IPS DF 6.9 (cell line): Measurements from ENCODE around the gene ELP5.
A peak's percentile ranks its signal among the peaks of the same experiment; 100 is the strongest.

ENCODE experiments used
- DNase-seq: peaks from one replicate; pipeline ENCODE4 v3.0.0-alpha.2; 2013; ENCODE audit warnings: low read depth, low spot score
- H3K27ac ChIP-seq: one replicate; pipeline ENCODE4 v1.5.1; 2013; ENCODE audit warnings: low read length, control low read depth
- H3K27me3 ChIP-seq: 2 replicates; pipeline ENCODE4 v1.6.1; 2013; ENCODE audit warnings: mild to moderate bottlenecking, low read length; ENCODE audit not compliant: control insufficient read depth, insufficient read depth
- H3K36me3 ChIP-seq: 2 replicates; pipeline ENCODE4 v1.6.1; 2013; ENCODE audit warnings: low read length; ENCODE audit not compliant: control insufficient read depth, insufficient read depth
- H3K4me1 ChIP-seq: 2 replicates; pipeline ENCODE4 v1.6.1; 2013; ENCODE audit warnings: low read length; ENCODE audit not compliant: control insufficient read depth, insufficient read depth
- H3K4me3 ChIP-seq: 2 replicates; pipeline ENCODE4 v1.5.1; 2013; ENCODE audit warnings: mild to moderate bottlenecking, low read length
- H3K9me3 ChIP-seq: 2 replicates; pipeline ENCODE4 v1.6.1; 2013; ENCODE audit warnings: low read length, inconsistent platforms; ENCODE audit not compliant: control insufficient read depth, insufficient read depth
- WGBS: extraction: QIAGEN DNeasy Blood & Tissue Kit; methylation state at CpG from one replicate; pipeline ENCODE4 v1.1.7; 2013; ENCODE audit warnings: mixed read lengths, missing lambda C conversion rate; ENCODE audit not compliant: insufficient read length, insufficient coverage; 5-methylcytosine and 5-hydroxymethylcytosine counted together

Gene ELP5

GRCh38 chr17:7279448-7279847 lies 27.4 kb downstream of the ELP5 start:
- H3K4me1 ChIP-seq = peaks cover 2% of the 10 kb centered on the region
- H3K27me3 ChIP-seq = no peaks in the 10 kb centered on the region
- peaks cover 4% of the 10 kb centered on the region; the same call in 1 of the 2 replicates for H3K36me3 ChIP-seq
- WGBS = no CpG with 5 or more reads among the region's 8 CpGs
- no peak for DNase-seq
- H3K9me3 ChIP-seq = no peaks in the 10 kb centered on the region
- no peak overlapping the region for H3K4me3 ChIP-seq
- no peak overlapping the region for H3K27ac ChIP-seq

- H3K27me3 ChIP-seq = no peaks in the 10 kb centered on the region
- no peak overlapping the region for H3K27ac ChIP-seq
- no peak for DNase-seq
- H3K36me3 ChIP-seq = peaks cover 10% of the 10 kb centered on the region; the same call in 1 of the 2 replicates
- H3K4me3 ChIP-seq = peak overlapping the region; percentile 28; the same call in 1 of the 2 replicates
- no CpG with 5 or more reads among the region's 29 CpGs for WGBS
- H3K9me3 ChIP-seq = no peaks in the 10 kb centered on the region
- peaks cover 2% of the 10 kb centered on the region for H3K4me1 ChIP-seq
Measured at GRCh38 chr17:7280519-7281073, 28.6 kb downstream of the ELP5 start.

- no CpG with 5 or more reads among the region's 71 CpGs for WGBS
- Histone ChIP-seq H3K36me3 (peaks cover 10% of the 10 kb centered on the region; the same call in 1 of the 2 replicates), H3K4me3 (peak within 1 kb of the TSS; percentile 65; the same call in 1 of the 2 replicates), H3K9me3 (no peaks in the 10 kb centered on the region), H3K27me3 (no peaks in the 10 kb centered on the region), H3K27ac (no peak within 1 kb of the TSS), H3K4me1 (peaks cover 2% of the 10 kb centered on the region)
- no peak for DNase-seq
Measured at GRCh38 chr17:7281074-7281952, 29.3 kb downstream of the ELP5 start, which contains the start of gene SLC2A4. TSS of gene SLC2A4 (plus strand) at chr17:7281718. CDS start at chr17:7281935, 217 bp downstream.

GRCh38 chr17:7281953-7282751 lies 30.1 kb downstream of the ELP5 start:
- no CpG with 5 or more reads among the region's 43 CpGs for WGBS

GRCh38 chr17:7282752-7283321 lies 30.8 kb downstream of the ELP5 start:
- no peak overlapping the region for H3K27ac ChIP-seq
- peaks cover 10% of the 10 kb centered on the region; the same call in 1 of the 2 replicates for H3K36me3 ChIP-seq
- no CpG with 5 or more reads among the region's 6 CpGs for WGBS
- DNase-seq = no peak
- no peaks in the 10 kb centered on the region for H3K9me3 ChIP-seq
- peaks cover 2% of the 10 kb centered on the region for H3K4me1 ChIP-seq
- H3K27me3 ChIP-seq = no peaks in the 10 kb centered on the region
- no peak overlapping the region; the same call in 1 of the 2 replicates for H3K4me3 ChIP-seq

More at GRCh38 chr17:7281953-7282751, 30.1 kb downstream of the ELP5 start:
- Histone ChIP-seq H3K36me3 (peaks cover 10% of the 10 kb centered on the region; the same call in 1 of the 2 replicates), H3K4me3 (peak overlapping the region; percentile 65; the same call in 1 of the 2 replicates), H3K27me3 (no peaks in the 10 kb centered on the region), H3K9me3 (no peaks in the 10 kb centered on the region), H3K27ac (no peak overlapping the region), H3K4me1 (peaks cover 2% of the 10 kb centered on the region)
- no peak for DNase-seq

- H3K27me3 ChIP-seq = no peaks in the 10 kb centered on the region
- peaks cover 10% of the 10 kb centered on the region; the same call in 1 of the 2 replicates for H3K36me3 ChIP-seq
- no peaks in the 10 kb centered on the region for H3K9me3 ChIP-seq
- H3K4me1 ChIP-seq = peaks cover 2% of the 10 kb centered on the region
- no peak for DNase-seq
- no CpG with 5 or more reads among the region's 18 CpGs for WGBS
- no peak overlapping the region for H3K4me3 ChIP-seq
- H3K27ac ChIP-seq = no peak overlapping the region
Measured at GRCh38 chr17:7283471-7284216, 31.6 kb downstream of the ELP5 start.

- Histone ChIP-seq H3K27me3 (no peaks in the 10 kb centered on the region), H3K9me3 (no peaks in the 10 kb centered on the region), H3K4me1 (peaks cover 3% of the 10 kb centered on the region), H3K27ac (no peak overlapping the region), H3K4me3 (no peak overlapping the region), H3K36me3 (peaks cover 10% of the 10 kb centered on the region; the same call in 1 of the 2 replicates)
- WGBS = no CpG with 5 or more reads among the region's 16 CpGs
- DNase-seq = no peak
Measured at GRCh38 chr17:7284911-7285310, 32.9 kb downstream of the ELP5 start.

GRCh38 chr17:7285679-7286078 lies 33.7 kb downstream of the ELP5 start:
- peaks cover 1% of the 10 kb centered on the region; the same call in 1 of the 2 replicates for H3K4me1 ChIP-seq
- no peak for DNase-seq
- H3K27me3 ChIP-seq = no peaks in the 10 kb centered on the region
- peaks cover 10% of the 10 kb centered on the region; the same call in 1 of the 2 replicates for H3K36me3 ChIP-seq
- H3K9me3 ChIP-seq = no peaks in the 10 kb centered on the region
- H3K27ac ChIP-seq = no peak overlapping the region
- WGBS = no CpG with 5 or more reads among the region's 12 CpGs
- H3K4me3 ChIP-seq = no peak overlapping the region

- peaks cover 1% of the 10 kb centered on the region; the same call in 1 of the 2 replicates for H3K4me1 ChIP-seq
- no peaks in the 10 kb centered on the region for H3K27me3 ChIP-seq
- WGBS = no CpG with 5 or more reads among the region's 18 CpGs
- H3K4me3 ChIP-seq = no peak overlapping the region
- H3K36me3 ChIP-seq = peaks cover 6% of the 10 kb centered on the region; the same call in 1 of the 2 replicates
- no peaks in the 10 kb centered on the region for H3K9me3 ChIP-seq
- H3K27ac ChIP-seq = no peak overlapping the region
- no peak for DNase-seq
Measured at GRCh38 chr17:7289256-7290032, 37.4 kb downstream of the ELP5 start.
